Naive thymus-derived CD4-positive, alpha-beta T cell (primary cell): Measurements from ENCODE around the gene C11orf52. TPM values are rescaled to one million over a fixed set of nuclear protein-coding genes. Genes with fewer than 3 reads are reported as not detected.

Source experiments
- ATAC-seq: fragments of 150-1000 bp; cut with Tn5 transposase; 2 replicates; pipeline ENCODE4 v1.10.0; 2021; ENCODE audit warnings: mild to moderate bottlenecking, moderate library complexity
- CTCF ChIA-PET: fragments of 350-600 bp; sonication (Branson Sonifier 250); formaldehyde crosslinking; loops from one replicate; lab custom pipeline; 2021; ENCODE audit warnings: antibody characterized with exemption; lab: Charles Lee
- POLR2A ChIA-PET: fragments of 350-600 bp; sonication (Branson Sonifier 250); formaldehyde crosslinking; loops from one replicate; lab custom pipeline; 2021; ENCODE audit warnings: antibody characterized with exemption, inconsistent platforms; lab: Charles Lee
- DNase-seq, 9 donors: peaks; one replicate each; pipeline versions ENCODE4 v3.0.0 to v3.0.0-alpha.2; 2020 to 2022; ENCODE audit warnings: mixed read lengths in 1 of 9
- H3K27ac ChIP-seq: one replicate; pipeline ENCODE4 v1.7.0; 2013; ENCODE audit warnings: mild to moderate bottlenecking, low read depth, low read length, moderate library complexity
- H3K27me3 ChIP-seq, 2 donors: one replicate each; pipeline ENCODE4 v1.7.0; 2013; ENCODE audit warnings: low read length in 2 of 2, mild to moderate bottlenecking in 2 of 2, moderate library complexity in 2 of 2; ENCODE audit not compliant: control insufficient read depth in 2 of 2, insufficient read depth in 2 of 2
- H3K36me3 ChIP-seq, 3 experiments: 1 replicate in 2 of 3; 2 replicates in 1 of 3; pipeline ENCODE4 v1.7.0; 2013; ENCODE audit warnings: low read length in 3 of 3, mild to moderate bottlenecking in 3 of 3, moderate library complexity in 1 of 3; ENCODE audit not compliant: insufficient read depth in 3 of 3, control insufficient read depth in 2 of 3
- H3K4me1 ChIP-seq, 2 donors: one replicate each; pipeline ENCODE4 v1.7.0; 2013; ENCODE audit warnings: low read length in 2 of 2, mild to moderate bottlenecking in 2 of 2, moderate library complexity in 1 of 2; ENCODE audit not compliant: control insufficient read depth in 2 of 2, insufficient read depth in 2 of 2
- H3K4me3 ChIP-seq: 2 replicates; pipeline ENCODE4 v1.7.0; 2013; ENCODE audit warnings: mild to moderate bottlenecking, low read length
- H3K9me3 ChIP-seq, 3 experiments: 1 replicate in 2 of 3; 2 replicates in 1 of 3; pipeline ENCODE4 v1.7.0; 2013; ENCODE audit warnings: low read length in 3 of 3; ENCODE audit not compliant: control insufficient read depth in 2 of 3
- H3K27ac Mint-ChIP-seq, 9 donors: one replicate each; pipeline ENCODE4 v1.8.0; 2020 to 2022; ENCODE audit warnings: mixed read lengths in 9 of 9, mild to moderate bottlenecking in 8 of 9, moderate library complexity in 5 of 9, inconsistent platforms in 2 of 9
- H3K27me3 Mint-ChIP-seq, 5 donors: one replicate each; pipeline ENCODE4 v1.8.0; 2021 to 2022; ENCODE audit warnings: mixed read lengths in 5 of 5, mild to moderate bottlenecking in 1 of 5
- H3K36me3 Mint-ChIP-seq, 5 donors: one replicate each; pipeline ENCODE4 v1.8.0; 2020 to 2022; ENCODE audit warnings: mixed read lengths in 5 of 5, mild to moderate bottlenecking in 3 of 5, inconsistent platforms in 1 of 5
- H3K4me1 Mint-ChIP-seq, 7 donors: one replicate each; pipeline ENCODE4 v1.8.0; 2020 to 2022; ENCODE audit warnings: mixed read lengths in 7 of 7, mild to moderate bottlenecking in 3 of 7, inconsistent platforms in 1 of 7
- H3K4me3 Mint-ChIP-seq, 10 donors: one replicate each; pipeline ENCODE4 v1.8.0; 2020 to 2022; ENCODE audit warnings: mild to moderate bottlenecking in 10 of 10, mixed read lengths in 10 of 10, moderate library complexity in 6 of 10, inconsistent platforms in 2 of 10
- H3K9me3 Mint-ChIP-seq, 11 donors: one replicate each; pipeline ENCODE4 v1.8.0; 2020 to 2022; ENCODE audit warnings: mixed read lengths in 11 of 11, mild to moderate bottlenecking in 4 of 11, inconsistent platforms in 1 of 11, moderate library complexity in 1 of 11
- intact Hi-C, 2 donors: fragments of 100-400 bp; cut with micrococcal nuclease; formaldehyde crosslinking; loops; one replicate each; pipeline ENCODE4 v1.15.1; 2023
- polyA plus RNA-seq, 2 donors: library from polyadenylated mRNA; unstranded; fragments of 300-500 nt; fragmentation: Illumina TruSeq; gene quantifications; one replicate each; pipeline ENCODE4 v1.2.3, GENCODE V29; 2021
- total RNA-seq, 6 experiments: library from RNA in 5 of 6; stranded (reverse) in 5 of 6; gene quantifications; 1 replicate in 5 of 6; 2 replicates in 1 of 6; pipeline ENCODE4 v1.2.3 and lab custom pipeline; 2021 to 2026

The C11orf52 gene
- total and polyA plus RNA-seq, 7 experiments from 2014 or later = 0.26 TPM; not detected in 6

- CTCF ChIA-PET = interaction anchor here (0.5 to 1.0 kb wide), 2 partner anchors 58 to 355 kb away, joined by 3 to 4 read pairs; no protein-coding TSS in a partner anchor
- H3K4me1 ChIP-seq = peaks cover 0 to 5% of the 10 kb centered on the region in 2 donors
- DNase-seq = no peak
- H3K27ac ChIP-seq = no peak overlapping the region
- H3K4me3 ChIP-seq = no peak overlapping the region
- peaks cover 0 to 19% (median 16%) of the 10 kb centered on the region in 7 donors for H3K4me1 Mint-ChIP-seq
- POLR2A ChIA-PET = interaction anchor here (0.8 kb wide), 1 partner anchor 53 kb away, joined by 4 read pairs; no protein-coding TSS in a partner anchor
- H3K9me3 ChIP-seq = no peaks in the 10 kb centered on the region
- no peak overlapping the region for H3K4me3 Mint-ChIP-seq
- H3K27me3 Mint-ChIP-seq = peaks cover 0 to 16% (median 3%) of the 10 kb centered on the region in 5 donors
- H3K27me3 ChIP-seq = no peaks in the 10 kb centered on the region
- no peaks in the 10 kb centered on the region for H3K36me3 ChIP-seq
- ATAC-seq = no peak
- H3K9me3 Mint-ChIP-seq = peaks cover 0 to 2% (median 0%) of the 10 kb centered on the region in 11 donors
- H3K36me3 Mint-ChIP-seq = no peaks in the 10 kb centered on the region
- peak overlapping the region in 1 of 9 donors; percentile 4 for H3K27ac Mint-ChIP-seq
- intact Hi-C loops = no loop called here
Measured at GRCh38 chr11:111923951-111924350, 5.2 kb downstream of the C11orf52 start.

GRCh38 chr11:111925953-111926352 lies 7.2 kb downstream of the C11orf52 start:
- H3K36me3 ChIP-seq = no peaks in the 10 kb centered on the region
- no peak overlapping the region for H3K4me3 ChIP-seq
- Mint-ChIP-seq H3K9me3 (peaks cover 0 to 2% (median 0%) of the 10 kb centered on the region in 11 donors), H3K36me3 (no peaks in the 10 kb centered on the region), H3K4me3 (peak overlapping the region; percentile 51 to 91 (median 85)), H3K4me1 (peaks cover 0 to 19% (median 16%) of the 10 kb centered on the region in 7 donors), H3K27me3 (peaks cover 0 to 11% (median 1%) of the 10 kb centered on the region in 5 donors), H3K27ac (peak overlapping the region; percentile 72 to 96 (median 92))
- ATAC-seq (no peak), DNase-seq (no peak)
- no peaks in the 10 kb centered on the region for H3K9me3 ChIP-seq
- ChIA-PET POLR2A (interaction anchor here (1.0 to 2.8 kb wide), 11 partner anchors 11 to 182 kb away, joined by 3 to 22 read pairs (median 6); partner anchors contain the start of genes ALG9, CFAP68, DLAT and NKAPD1), CTCF (interaction anchor here (1.0 to 1.7 kb wide), 4 partner anchors 10 to 56 kb away, joined by 4 to 8 read pairs (median 4); no protein-coding TSS in a partner anchor)
- H3K4me1 ChIP-seq = peaks cover 0 to 5% of the 10 kb centered on the region in 2 donors
- intact Hi-C loops = loop anchor here in 1 of 2 donors (1.0 to 5.0 kb wide), 6 partner anchors 47 to 1497 kb away; partner anchors contain the start of genes ALG9, CFAP68, FDX1 and FDXACB1
- peak overlapping the region; percentile 76 for H3K27ac ChIP-seq
- H3K27me3 ChIP-seq = no peaks in the 10 kb centered on the region

GRCh38 chr11:111926505-111927391 lies 8.0 kb downstream of the C11orf52 start:
- Mint-ChIP-seq H3K9me3 (peaks cover 0 to 2% (median 0%) of the 10 kb centered on the region in 11 donors), H3K27me3 (peaks cover 0 to 5% (median 0%) of the 10 kb centered on the region in 5 donors), H3K27ac (peak overlapping the region; percentile 83 to 96 (median 92)), H3K36me3 (no peaks in the 10 kb centered on the region), H3K4me3 (peak overlapping the region; percentile 76 to 91 (median 87)), H3K4me1 (peaks cover 0 to 19% (median 16%) of the 10 kb centered on the region in 7 donors)
- DNase-seq (peak; percentile 91 to 98 (median 96)), ATAC-seq (peak; percentile 96)
- Histone ChIP-seq H3K27ac (peak overlapping the region; percentile 76), H3K27me3 (no peaks in the 10 kb centered on the region), H3K4me3 (peak overlapping the region; percentile 61), H3K4me1 (peaks cover 0 to 5% of the 10 kb centered on the region in 2 donors), H3K36me3 (no peaks in the 10 kb centered on the region), H3K9me3 (no peaks in the 10 kb centered on the region)
- ChIA-PET CTCF (interaction anchor here (0.6 to 1.7 kb wide), 9 partner anchors 9 to 155 kb away, joined by 3 to 8 read pairs (median 4); partner anchors contain the start of gene ALG9), POLR2A (interaction anchor here (0.6 to 2.8 kb wide), 21 partner anchors 10 to 181 kb away, joined by 3 to 22 read pairs (median 4); partner anchors contain the start of genes ALG9, CFAP68, DIXDC1 and DLAT)
- intact Hi-C loops = loop anchor here (1.0 to 5.0 kb wide), 15 partner anchors 10 to 1498 kb away; partner anchors contain the start of genes ALG9 (in 2 of the 2), CFAP68 (in 2 of the 2), DLAT (in 2 of the 2) and FDXACB1 (in 2 of the 2)

- H3K4me3 Mint-ChIP-seq = no peak overlapping the region
- no peaks in the 10 kb centered on the region for H3K36me3 ChIP-seq
- H3K27ac ChIP-seq = no peak overlapping the region
- H3K36me3 Mint-ChIP-seq = no peaks in the 10 kb centered on the region
- CTCF ChIA-PET = interaction anchor here (0.6 to 3.0 kb wide), 4 partner anchors 12 to 156 kb away, joined by 3 to 20 read pairs (median 3); partner anchors contain the start of genes C11orf52, SDHD and TIMM8B
- intact Hi-C loops = loop anchor here (5.0 to 10.0 kb wide), 4 partner anchors 247 to 1496 kb away; partner anchors contain the start of gene BCO2 (in 1 of the 2)
- DNase-seq (no peak), ATAC-seq (no peak)
- H3K4me1 ChIP-seq = peaks cover 0 to 5% of the 10 kb centered on the region in 2 donors
- H3K4me3 ChIP-seq = no peak overlapping the region
- H3K4me1 Mint-ChIP-seq = peaks cover 0 to 29% (median 23%) of the 10 kb centered on the region in 7 donors
- POLR2A ChIA-PET = no interaction called here
- no peaks in the 10 kb centered on the region for H3K27me3 Mint-ChIP-seq
- peaks cover 0 to 2% (median 0%) of the 10 kb centered on the region in 11 donors for H3K9me3 Mint-ChIP-seq
- no peaks in the 10 kb centered on the region for H3K27me3 ChIP-seq
- H3K9me3 ChIP-seq = no peaks in the 10 kb centered on the region
- H3K27ac Mint-ChIP-seq = no peak overlapping the region
Measured at GRCh38 chr11:111930472-111930871, 11.8 kb downstream of the C11orf52 start.

GRCh38 chr11:111932611-111932950 lies 13.9 kb downstream of the C11orf52 start:
- ATAC-seq = no peak
- Mint-ChIP-seq H3K9me3 (no peaks in the 10 kb centered on the region), H3K4me1 (peaks cover 0 to 30% (median 16%) of the 10 kb centered on the region in 7 donors), H3K27ac (peak overlapping the region in 2 of 9 donors; percentile 31 to 56), H3K36me3 (no peaks in the 10 kb centered on the region), H3K27me3 (no peaks in the 10 kb centered on the region), H3K4me3 (peak overlapping the region in 2 of 10 donors; percentile 4 to 51)
- no peak for DNase-seq
- H3K4me1 ChIP-seq = peaks cover under 1 to 13% of the 10 kb centered on the region in 2 donors
- CTCF ChIA-PET = interaction anchor here (0.8 to 8.7 kb wide), 5 partner anchors 8 to 110 kb away, joined by 3 to 114 read pairs (median 5); no protein-coding TSS in a partner anchor
- H3K4me3 ChIP-seq = no peak overlapping the region
- H3K36me3 ChIP-seq = no peaks in the 10 kb centered on the region
- H3K27ac ChIP-seq = no peak overlapping the region
- H3K27me3 ChIP-seq = no peaks in the 10 kb centered on the region
- intact Hi-C loops = loop anchor here (5.0 to 10.0 kb wide), 4 partner anchors 245 to 1498 kb away; partner anchors contain the start of gene BCO2 (in 1 of the 2)
- POLR2A ChIA-PET = interaction anchor here (0.6 to 2.4 kb wide), 4 partner anchors 11 to 166 kb away, joined by 3 to 8 read pairs (median 4); no protein-coding TSS in a partner anchor
- no peaks in the 10 kb centered on the region for H3K9me3 ChIP-seq
